Epithelial cell of esophagus (primary cell): Measurements from ENCODE around the gene RTP5.

ENCODE experiments used
- DNase-seq: peaks from one replicate; pipeline ENCODE4 v3.0.0; 2010; ENCODE audit warnings: low read depth
- H3K4me3 ChIP-seq: 2 replicates; pipeline ENCODE4 v1.5.1; 2011; ENCODE audit warnings: mild to moderate bottlenecking, low read length, control low read depth
- TF ChIP-seq, protein P1 (sequence below): IDR thresholded peaks from 2 replicates; pipeline ENCODE4 v1.5.1; 2011; ENCODE audit warnings: low read depth, mild to moderate bottlenecking, low read length, control low read depth, inconsistent platforms; ENCODE audit not compliant: insufficient read depth; ENCODE audit errors: missing control alignments

The RTP5 gene

DNA sequence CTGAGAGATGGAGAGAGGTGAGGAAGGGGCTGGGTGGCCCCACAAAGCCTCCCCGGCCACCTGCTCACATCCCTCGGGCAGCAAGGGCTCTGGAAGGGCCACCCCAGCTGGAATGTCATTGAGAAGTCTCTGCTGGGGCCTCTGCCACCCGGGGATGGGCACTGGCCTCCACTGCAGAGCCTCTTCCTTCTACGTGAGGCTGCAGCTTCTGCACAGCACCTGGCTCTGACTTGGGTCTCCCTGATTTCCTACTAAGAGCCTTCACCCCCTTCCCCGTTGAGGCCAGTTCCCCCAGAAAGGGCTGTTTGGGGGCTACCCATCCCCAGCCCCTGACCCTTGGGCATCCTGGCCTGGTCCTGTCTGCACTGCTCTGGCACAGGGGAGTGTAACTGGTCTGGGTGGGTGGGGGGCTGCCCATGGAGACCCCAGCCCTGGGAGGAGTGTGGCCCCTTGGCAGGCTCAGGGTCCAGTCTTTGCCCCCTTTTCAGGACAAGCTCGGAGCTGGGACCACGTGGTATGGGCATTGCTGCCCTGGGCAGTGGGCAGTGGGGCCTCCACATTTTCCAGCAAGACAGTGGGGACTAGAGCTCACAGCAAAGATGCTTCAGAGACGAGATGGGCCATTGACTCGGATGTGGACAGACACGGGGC, 16.4 kb upstream of the RTP5 start:
- H3K4me3 ChIP-seq: no peak overlapping the region
- no peak for DNase-seq
- TF ChIP-seq, protein P1, sequence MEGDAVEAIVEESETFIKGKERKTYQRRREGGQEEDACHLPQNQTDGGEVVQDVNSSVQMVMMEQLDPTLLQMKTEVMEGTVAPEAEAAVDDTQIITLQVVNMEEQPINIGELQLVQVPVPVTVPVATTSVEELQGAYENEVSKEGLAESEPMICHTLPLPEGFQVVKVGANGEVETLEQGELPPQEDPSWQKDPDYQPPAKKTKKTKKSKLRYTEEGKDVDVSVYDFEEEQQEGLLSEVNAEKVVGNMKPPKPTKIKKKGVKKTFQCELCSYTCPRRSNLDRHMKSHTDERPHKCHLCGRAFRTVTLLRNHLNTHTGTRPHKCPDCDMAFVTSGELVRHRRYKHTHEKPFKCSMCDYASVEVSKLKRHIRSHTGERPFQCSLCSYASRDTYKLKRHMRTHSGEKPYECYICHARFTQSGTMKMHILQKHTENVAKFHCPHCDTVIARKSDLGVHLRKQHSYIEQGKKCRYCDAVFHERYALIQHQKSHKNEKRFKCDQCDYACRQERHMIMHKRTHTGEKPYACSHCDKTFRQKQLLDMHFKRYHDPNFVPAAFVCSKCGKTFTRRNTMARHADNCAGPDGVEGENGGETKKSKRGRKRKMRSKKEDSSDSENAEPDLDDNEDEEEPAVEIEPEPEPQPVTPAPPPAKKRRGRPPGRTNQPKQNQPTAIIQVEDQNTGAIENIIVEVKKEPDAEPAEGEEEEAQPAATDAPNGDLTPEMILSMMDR: no peak

DNA sequence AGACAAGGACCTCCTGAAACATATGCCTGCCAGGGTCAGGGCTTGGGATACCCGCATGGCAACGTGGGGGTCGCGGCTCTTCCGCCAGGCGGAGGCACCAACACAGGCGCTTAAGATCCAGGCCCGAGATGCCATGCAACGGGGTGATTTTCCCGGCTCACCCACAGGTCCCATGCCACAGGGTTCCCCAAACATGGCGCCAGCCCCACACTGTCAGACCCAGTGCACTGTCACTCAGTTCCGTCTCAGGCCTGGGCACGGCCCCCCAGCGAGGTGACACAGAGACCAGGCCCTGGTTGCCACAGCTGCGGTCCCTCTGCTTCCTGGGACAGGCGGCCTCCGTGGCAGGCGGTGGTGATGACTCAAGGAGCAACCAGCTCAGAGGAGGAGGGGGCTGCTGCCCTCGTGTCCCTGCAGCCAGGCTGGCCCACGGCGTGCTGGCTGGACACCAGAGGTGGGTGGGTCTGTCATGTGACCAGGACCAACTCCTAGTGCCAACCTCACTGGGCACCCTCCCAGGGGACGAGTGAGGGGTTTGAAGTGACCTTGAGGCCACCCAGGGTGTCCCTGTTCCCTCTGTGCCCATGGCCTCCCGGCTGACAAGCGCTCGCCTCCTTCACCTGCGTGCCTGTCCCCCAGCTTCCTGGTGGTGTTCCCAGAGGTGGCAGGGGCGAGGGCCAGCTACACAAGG, 15.7 kb upstream of the RTP5 start:
- no peak overlapping the region for H3K4me3 ChIP-seq
- DNase-seq: no peak
- TF ChIP-seq, protein P1: no peak

DNA sequence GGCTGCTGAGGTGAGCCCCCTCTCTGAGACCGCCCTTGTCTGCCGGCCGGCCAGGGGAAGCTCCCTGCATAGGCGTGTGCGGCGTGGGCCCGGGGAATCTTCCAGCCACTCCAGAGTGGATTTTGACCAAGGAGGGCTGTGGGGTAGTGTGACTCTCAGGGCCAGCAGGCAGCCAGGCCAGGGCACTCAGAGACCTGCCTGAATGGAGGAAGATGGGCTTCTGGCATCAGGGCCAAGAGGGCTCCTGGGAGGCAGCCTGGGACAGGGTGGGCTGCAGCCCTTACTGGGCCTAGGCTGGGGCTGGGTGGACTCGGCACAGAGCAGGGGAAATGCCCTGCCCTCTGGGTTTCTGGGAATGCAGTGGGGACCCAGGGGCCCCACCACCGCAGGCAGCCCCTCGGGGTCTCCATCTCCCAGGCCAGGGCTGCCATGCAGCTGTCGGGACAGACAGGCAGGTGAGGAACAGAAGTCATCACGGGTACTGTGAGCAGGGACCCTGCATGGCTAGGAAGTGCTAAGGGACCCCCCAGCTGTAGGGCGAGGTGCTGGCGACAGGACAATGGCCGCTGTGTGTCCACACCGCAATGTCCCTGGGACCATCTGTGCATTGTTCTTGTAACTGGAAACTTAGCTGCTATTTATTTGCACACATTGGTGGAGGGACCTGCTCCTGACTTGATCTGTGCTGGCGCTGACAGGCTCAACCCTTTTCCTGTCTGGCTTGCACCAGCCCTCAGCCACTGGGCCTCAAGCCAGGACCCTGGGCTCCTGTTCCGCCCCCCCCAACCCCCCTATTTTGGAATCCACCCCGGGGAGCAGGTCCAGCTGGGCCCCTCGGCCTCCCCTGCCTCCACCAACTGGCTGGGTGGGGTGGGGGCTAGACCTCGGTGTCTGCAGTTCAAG, 14.9 kb upstream of the RTP5 start:
- DNase-seq: no peak
- H3K4me3 ChIP-seq: no peak overlapping the region
- TF ChIP-seq, protein P1: no peak

DNA sequence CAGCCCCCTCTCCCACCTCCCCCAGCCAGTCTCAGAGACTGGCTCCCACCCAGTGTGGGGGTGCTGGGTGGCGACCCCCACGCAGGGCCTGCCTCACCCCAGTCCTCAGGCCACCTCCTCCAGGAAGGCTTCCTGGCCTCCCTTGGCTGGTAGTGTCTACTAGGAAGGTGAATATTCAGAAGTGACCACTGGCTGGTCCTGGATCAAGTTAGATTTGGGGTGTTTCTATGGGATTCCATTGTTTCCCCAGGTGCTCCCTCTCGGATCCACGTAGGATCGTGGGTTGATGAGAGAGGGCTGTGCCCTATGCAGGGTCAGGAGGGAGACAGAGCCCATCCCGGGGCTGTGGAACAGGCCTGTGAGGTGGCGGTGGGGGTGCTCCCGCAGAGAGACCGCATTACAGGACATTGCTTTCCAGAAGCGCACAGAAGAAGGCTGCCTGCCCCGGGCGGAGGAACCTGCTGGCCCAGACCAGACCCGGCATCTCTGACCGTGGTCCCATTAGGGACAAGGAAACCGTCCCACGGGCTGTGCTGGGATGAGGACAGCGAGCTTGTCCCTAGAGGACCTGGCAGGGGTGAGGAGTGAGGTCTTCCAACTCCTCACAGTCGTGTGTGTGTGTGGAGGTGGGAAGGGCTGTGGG, 14.2 kb upstream of the RTP5 start:
- DNase-seq: no peak
- TF ChIP-seq, protein P1: no peak
- no peak overlapping the region for H3K4me3 ChIP-seq

DNA sequence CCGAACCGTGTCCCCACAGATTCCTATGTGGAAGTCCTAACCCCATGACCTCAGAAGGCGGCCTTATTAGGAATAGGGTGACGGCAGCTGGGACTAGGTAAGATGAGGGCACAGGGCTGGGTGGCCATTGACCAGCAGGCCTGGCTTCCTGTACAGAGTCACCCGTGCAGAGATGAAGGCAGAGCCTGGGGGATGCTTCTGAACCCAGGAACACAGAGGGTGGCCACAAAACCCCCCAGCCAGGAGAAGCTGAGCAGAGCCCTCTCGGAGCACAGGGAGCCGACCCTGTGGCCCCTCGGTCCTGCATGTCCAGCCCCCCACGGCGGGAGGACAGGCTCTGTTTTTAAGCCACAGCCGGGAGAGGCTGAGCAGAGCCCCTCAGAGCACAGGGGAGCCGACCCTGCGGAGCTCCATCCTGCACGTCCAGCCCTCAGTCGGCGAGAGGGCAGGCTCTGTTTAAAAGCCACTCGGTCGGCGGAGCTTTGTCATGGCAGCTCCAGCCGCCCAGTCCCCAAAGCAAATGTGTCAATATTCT, 13.6 kb upstream of the RTP5 start:
- TF ChIP-seq, protein P1: no peak
- H3K4me3 ChIP-seq: no peak overlapping the region
- no peak for DNase-seq

DNA sequence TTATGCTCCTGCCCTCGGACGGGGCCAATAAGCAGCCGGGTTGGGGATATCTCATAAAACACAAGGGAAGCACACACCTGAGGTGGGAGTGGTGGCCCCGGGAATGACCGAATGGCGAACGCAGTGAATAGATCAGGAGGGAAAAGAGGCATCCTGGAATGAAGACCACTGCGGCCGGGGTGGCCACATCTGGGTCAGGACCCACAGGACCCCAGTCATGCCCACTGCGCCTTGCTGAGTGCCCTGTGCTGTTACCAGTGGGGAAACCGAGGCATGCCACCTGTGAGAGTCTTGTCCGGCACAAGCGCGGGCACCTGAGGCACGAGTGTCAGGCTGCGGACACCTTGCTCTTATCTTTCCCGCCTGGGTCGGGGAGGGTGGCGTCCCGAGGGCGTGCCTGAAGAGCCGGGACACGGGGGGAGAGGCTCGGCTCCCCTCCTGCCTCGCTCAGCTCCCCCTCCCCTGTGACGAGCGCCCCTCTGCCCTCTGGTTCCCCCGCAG, 12.4 kb upstream of the RTP5 start:
- TF ChIP-seq, protein P1: no peak
- no peak for DNase-seq
- no peak overlapping the region for H3K4me3 ChIP-seq
